Mesodermal cell (in vitro differentiated cells): ENCODE results near the gene AKR1A1.
"Not testable (repeated sequence)": the region's sequence is repeated elsewhere in the genome, so short reads cannot be mapped to it uniquely, and the experiment has no call there.

ENCODE experiments used
- H3K27ac ChIP-seq: 2 replicates; pipeline ENCODE4 v1.7.0; 2013; ENCODE audit warnings: mild to moderate bottlenecking, low read depth, low read length, moderate library complexity; ENCODE audit not compliant: severe bottlenecking
- H3K36me3 ChIP-seq: 2 replicates; pipeline ENCODE4 v1.7.1; 2013; ENCODE audit warnings: mild to moderate bottlenecking, low read length, moderate library complexity; ENCODE audit not compliant: control insufficient read depth, insufficient read depth
- H3K4me1 ChIP-seq: one replicate; pipeline ENCODE4 v1.7.1; 2013; ENCODE audit warnings: mild to moderate bottlenecking, low read length; ENCODE audit not compliant: insufficient read depth, control insufficient read depth, poor library complexity, severe bottlenecking
- H3K4me3 ChIP-seq: 2 replicates; pipeline ENCODE4 v1.7.0; 2013; ENCODE audit warnings: low read length, control low read depth, mild to moderate bottlenecking; ENCODE audit not compliant: insufficient read depth, poor library complexity, severe bottlenecking; ENCODE audit errors: extremely low read depth
- H3K9me3 ChIP-seq: 2 replicates; pipeline ENCODE4 v1.7.1; 2013; ENCODE audit warnings: mild to moderate bottlenecking, low read length, moderate library complexity; ENCODE audit not compliant: control insufficient read depth
- whole genome bisulfite sequencing, 2 experiments: methylation state at CpG; one replicate each; pipeline ENCODE4 v1.1.5; 2013; ENCODE audit warnings: missing lambda C conversion rate in 2 of 2; ENCODE audit not compliant: insufficient coverage in 2 of 2; 5-methylcytosine and 5-hydroxymethylcytosine counted together

AKR1A1 gene

DNA sequence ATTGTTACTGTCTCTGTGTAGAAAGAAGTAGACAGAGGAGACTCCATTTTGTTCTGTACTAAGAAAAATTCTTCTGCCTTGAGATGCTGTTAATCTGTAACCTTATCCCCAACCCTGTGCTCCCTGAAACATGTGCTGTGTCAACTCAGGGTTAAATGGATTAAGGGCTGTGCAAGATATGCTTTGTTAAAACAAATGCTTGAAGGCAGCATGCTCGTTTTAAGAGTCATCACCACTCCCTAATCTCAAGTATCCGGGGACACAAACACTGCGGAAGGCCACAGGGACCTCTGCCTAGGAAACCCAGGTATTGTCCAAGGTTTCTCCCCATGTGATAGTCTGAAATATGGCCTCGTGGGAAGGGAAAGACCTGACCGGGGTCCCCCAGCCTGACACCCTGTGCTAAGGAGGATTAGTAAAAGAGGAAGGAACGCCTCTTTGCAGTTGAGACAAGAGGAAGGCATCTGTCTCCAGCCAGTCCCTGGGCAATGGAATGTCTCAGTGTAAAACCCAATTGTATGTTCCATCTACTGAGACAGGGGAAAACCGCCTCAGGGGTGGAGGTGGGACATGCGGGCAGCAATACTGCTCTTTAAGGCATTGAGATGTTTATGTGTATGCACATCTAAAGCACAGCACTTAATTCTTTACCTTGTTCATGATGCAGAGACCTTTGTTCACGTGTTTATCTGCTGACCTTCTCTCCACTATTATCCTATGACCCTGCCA, 36.9 kb upstream of the AKR1A1 start:
- peaks cover 92% of the 10 kb centered on the region for H3K36me3 ChIP-seq
- peak overlapping the region; percentile 23 for H3K27ac ChIP-seq
- not testable (repeated sequence) for H3K4me3 ChIP-seq, H3K9me3 ChIP-seq
- 78 to 95% methylated on average over 3 of the region's 9 CpGs for WGBS, 2 experiments
- H3K4me1 ChIP-seq: peaks cover 11% of the 10 kb centered on the region

DNA sequence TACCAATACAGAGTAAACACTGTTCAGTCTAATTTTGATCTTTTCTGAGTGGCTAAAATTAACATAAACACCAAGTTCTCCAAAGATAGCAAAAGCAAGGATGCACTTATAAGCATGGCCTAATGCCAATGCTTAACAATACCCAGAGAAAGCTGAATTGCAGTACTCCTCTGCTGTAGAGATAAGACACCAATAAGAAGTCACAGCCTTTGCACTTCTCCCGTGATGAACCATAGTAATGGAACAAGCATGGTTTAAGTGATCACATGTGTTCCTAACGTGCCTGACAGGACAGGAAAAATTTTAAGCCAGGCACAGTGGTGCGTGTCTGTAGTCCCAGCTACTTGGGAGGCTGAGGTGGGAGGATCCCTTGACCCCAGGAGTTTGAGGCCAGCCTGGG, 34.6 kb upstream of the AKR1A1 start:
- Histone ChIP-seq H3K4me3 (no peak overlapping the region), H3K27ac (no peak overlapping the region), H3K4me1 (peaks cover 16% of the 10 kb centered on the region), H3K36me3 (peaks cover 81% of the 10 kb centered on the region), H3K9me3 (no peaks in the 10 kb centered on the region)
- WGBS, 2 experiments: 92 to 98% methylated on average over 3 of the region's 3 CpGs

DNA sequence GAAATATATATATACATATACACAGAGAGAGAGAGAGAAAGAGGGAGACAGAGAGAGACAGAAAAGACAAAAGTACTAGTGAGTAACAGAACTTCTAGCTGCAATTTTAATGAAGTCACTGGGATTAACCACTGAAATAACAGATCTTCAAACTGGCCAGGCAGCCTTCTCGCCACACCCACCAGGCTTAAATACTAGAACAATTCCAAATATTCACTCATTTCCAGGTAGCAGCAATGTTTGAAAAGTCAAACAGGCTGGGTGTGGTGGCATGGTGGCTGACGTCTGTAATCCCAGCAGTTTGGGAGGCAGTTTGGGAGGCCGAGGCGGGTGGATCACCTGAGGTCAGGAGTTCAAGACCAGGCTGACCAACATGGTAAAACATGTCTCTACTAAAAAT, 34.2 kb upstream of the AKR1A1 start:
- Histone ChIP-seq H3K9me3 (no peaks in the 10 kb centered on the region), H3K36me3 (peaks cover 77% of the 10 kb centered on the region), H3K27ac (no peak overlapping the region), H3K4me3 (no peak overlapping the region), H3K4me1 (peaks cover 16% of the 10 kb centered on the region)
- WGBS, 2 experiments: 57 to 100% methylated on average over 3 of the region's 4 CpGs

DNA sequence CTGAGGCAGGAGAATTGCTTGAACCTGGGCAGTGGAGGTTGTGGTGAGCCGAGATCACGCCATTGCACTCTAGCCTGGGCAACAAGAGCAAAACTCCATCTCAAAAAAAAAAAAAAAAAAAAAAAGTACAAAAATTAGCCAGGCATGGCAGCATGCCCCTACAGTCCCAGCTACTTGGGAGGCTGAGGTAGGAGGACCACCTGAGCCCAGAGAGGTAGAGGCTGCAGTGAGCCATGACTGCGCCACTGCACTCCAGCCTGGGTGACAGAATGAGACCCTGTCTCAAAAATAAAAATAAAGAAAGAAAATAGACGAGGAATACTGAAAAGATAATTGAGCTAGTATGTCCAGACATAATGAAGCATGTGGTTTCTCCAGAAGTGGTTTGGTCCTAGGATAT, 32.3 kb upstream of the AKR1A1 start:
- not testable (repeated sequence) for H3K4me3 ChIP-seq

DNA sequence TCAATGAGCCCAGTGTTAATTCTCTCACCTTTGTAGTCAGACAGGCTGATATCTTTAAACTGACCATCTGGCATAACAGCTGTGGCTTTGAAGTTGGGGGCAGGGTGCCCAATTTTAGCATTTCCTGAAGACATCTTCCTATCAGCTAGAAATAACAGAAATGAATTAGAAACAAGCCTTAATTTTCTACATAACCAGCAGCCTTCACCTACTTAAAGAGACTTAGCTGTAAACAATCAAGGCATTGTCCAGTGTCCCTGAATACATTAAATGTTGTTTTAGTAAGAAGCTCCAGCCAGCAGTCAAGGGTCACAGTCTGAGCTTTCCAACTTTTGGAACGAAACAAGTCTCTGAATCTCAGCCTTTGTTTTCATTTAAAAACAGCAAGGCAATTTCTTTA, 31.7 kb upstream of the AKR1A1 start:
- Histone ChIP-seq H3K36me3 (peaks cover 54% of the 10 kb centered on the region), H3K4me3 (peak overlapping the region; percentile 100), H3K4me1 (peaks cover 22% of the 10 kb centered on the region), H3K27ac (peak overlapping the region; percentile 53), H3K9me3 (no peaks in the 10 kb centered on the region)
- WGBS, 2 experiments: 100% methylated on average over 1 of the region's 1 CpG

More for the DNA sequence above, 32.3 kb upstream of the AKR1A1 start:
- not testable (repeated sequence) for H3K9me3 ChIP-seq, H3K27ac ChIP-seq
- 56% methylated on average over 1 of the region's 4 CpGs; no CpG with 5 or more reads in 1 of the 2 experiments for WGBS, 2 experiments
- Histone ChIP-seq H3K4me1 (peaks cover 22% of the 10 kb centered on the region), H3K36me3 (peaks cover 59% of the 10 kb centered on the region)

DNA sequence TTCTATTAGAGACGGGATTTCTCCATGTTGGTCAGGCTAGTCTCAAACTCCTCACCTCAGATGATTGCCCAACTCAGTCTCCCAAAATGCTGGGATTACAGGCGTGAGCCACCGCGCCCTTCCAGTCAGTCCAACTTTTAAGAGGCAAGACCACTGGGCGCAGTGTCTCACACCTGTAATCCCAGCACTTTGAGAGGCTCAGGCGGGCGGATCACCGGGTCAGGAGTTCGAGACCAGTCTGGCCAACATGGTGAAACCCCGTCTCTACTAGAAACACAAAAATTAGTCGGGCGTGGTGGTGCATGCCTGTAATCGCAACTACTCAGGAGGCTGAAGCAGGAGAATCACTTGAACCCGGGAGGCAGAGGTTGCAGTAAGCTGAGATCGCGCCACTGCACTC, 30.9 kb upstream of the AKR1A1 start:
- H3K27ac ChIP-seq, H3K9me3 ChIP-seq: not testable (repeated sequence)
- WGBS, 2 experiments: 79 to 83% methylated on average over 11 to 13 of the region's 16 CpGs
- H3K4me3 ChIP-seq: peak overlapping the region; percentile 100
- H3K4me1 ChIP-seq: peaks cover 20% of the 10 kb centered on the region
- H3K36me3 ChIP-seq: peaks cover 46% of the 10 kb centered on the region

DNA sequence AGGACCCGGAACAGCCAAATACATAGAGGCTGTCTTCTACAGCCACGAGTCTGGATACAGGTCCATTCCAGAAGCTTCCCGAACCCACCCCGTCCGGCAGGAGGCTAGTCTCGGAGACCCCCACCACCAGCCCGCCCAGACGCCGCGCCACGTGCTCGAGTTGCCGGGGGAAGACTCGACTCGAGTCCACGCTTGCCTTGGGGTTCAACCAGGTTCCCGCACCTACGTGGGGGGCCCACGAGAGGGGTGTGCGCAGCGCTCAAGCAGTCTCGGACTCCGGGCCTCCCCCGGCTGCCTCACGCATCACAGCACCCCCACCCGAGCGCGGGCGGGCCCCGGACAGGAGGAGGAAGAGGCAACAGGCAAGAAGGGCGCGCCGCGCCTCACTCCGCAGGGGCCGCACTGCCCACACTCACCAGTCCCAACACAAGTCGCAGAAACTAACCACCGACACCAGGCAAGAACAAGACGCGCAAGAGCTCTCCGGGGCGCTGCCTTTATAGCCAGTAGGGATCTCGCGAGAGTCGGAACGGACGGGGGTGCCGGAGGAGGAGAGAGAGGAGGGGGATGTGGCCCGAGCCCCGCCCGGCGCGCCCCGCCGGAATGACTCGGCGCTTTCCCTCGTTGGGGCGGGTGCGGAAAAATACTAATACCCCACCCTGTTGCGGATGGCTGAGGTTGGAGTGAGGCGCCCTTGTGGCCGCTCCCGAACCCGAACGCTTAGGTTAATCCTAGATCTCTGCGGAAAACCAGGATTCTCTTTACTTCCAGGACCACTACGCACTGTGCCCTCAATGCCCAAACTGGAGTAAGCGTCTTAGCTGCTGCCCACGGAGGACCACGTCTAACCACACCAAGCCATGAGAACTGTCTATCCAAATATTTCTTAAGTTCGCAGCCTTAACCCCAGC, 29.0 kb upstream of the AKR1A1 start, which contains the start of gene PRDX1:
Gene PRDX1 (minus strand): TSS at position 472 of the 911 bp plus-strand sequence. CDS start 2,841 bp downstream, outside the sequence.
- 3% methylated on average over 40 to 41 of the region's 72 CpGs for WGBS, 2 experiments
- no peaks in the 10 kb centered on the region for H3K9me3 ChIP-seq
- peaks cover 21% of the 10 kb centered on the region for H3K4me1 ChIP-seq
- H3K27ac ChIP-seq: peak within 1 kb of the TSS; percentile 98
- H3K4me3 ChIP-seq: peak within 1 kb of the TSS; percentile 100
- H3K36me3 ChIP-seq: peaks cover 27% of the 10 kb centered on the region

DNA sequence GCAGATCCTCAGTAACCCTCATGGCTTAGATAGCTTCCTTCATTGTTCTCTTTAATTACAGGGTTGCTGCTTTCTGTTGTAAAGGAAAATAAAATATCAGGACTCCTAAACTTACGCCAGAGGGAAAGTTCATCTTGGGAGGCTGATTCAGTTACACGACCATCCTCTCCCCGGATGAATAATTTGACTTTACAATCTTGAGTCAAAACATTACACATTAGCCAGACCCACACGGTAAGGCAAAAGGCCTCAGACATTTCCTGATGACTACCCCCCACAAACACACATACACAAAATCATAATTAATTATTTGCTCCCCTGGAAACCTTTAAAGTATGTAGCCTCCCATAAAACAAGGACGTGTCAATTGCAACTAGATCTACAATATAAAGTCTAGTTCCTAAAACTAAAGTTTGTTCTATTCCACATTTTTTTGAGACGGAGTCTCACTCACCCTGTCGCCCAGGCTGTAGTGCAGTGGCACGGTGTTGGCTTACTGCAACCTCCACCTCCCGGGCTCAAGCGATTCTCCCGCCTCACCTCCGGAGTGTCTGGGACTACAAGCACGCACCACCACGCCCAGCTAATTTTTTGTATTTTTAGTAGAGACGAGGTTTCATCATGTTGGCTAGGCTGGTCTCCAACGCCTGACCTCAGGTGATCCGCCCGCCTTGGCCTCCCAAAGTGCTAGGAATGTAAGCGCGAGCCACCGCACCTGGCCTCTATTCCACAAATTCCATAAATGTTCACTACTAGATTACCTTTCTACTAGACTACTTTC, 28.1 kb upstream of the AKR1A1 start:
- Histone ChIP-seq H3K9me3 (no peaks in the 10 kb centered on the region), H3K36me3 (peaks cover 20% of the 10 kb centered on the region), H3K4me3 (peak overlapping the region; percentile 100), H3K27ac (peak overlapping the region; percentile 98), H3K4me1 (peaks cover 19% of the 10 kb centered on the region)
- 84 to 85% methylated on average over 17 to 21 of the region's 21 CpGs for WGBS, 2 experiments

DNA sequence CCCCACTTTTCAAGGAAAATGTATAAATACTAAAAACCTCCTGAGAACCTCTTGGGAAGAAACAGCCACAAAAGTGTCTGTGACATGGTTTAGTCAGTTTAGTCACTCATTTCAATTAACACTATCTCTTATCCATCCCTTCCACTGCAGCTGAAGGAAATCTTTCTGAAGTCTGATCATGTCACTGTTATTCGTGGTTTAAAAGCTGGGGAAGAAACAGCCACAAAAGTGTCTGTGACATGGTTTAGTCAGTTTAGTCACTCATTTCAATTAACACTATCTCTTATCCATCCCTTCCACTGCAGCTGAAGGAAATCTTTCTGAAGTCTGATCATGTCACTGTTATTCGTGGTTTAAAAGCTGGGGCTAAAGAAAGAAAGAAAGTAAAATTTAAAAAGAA, 27.1 kb upstream of the AKR1A1 start:
- H3K36me3 ChIP-seq: peaks cover 13% of the 10 kb centered on the region
- not testable (repeated sequence) for H3K9me3 ChIP-seq, H3K4me3 ChIP-seq
- WGBS, 2 experiments: no CpG with 5 or more reads among the region's 2 CpGs
- H3K27ac ChIP-seq: peak overlapping the region; percentile 29
- H3K4me1 ChIP-seq: peaks cover 17% of the 10 kb centered on the region

DNA sequence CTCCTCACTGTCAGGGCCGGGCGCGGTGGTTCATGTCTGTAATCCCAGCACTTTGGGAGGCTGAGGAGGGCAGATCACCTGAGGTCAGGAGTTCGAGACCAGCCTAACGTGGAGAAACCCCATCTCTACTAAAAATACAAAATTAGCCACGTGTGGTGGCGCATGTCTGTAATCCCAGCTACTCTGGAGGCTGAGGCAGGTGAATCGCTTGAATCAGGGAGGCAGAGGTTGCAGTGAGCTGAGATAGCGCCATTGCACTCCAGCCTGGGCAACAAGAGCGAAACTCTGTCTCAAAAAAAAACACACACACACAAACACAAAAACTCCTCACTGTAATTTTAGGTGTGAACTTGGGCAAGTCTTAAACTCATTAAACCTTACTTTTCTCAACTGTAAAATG, 26.7 kb upstream of the AKR1A1 start:
- H3K4me3 ChIP-seq, H3K9me3 ChIP-seq, H3K36me3 ChIP-seq, H3K27ac ChIP-seq: not testable (repeated sequence)
- 86 to 93% methylated on average over 7 of the region's 10 CpGs for WGBS, 2 experiments
- peaks cover 12% of the 10 kb centered on the region for H3K4me1 ChIP-seq
